Skin epidermis (tissue), 12 donors: ENCODE data around the gene BMP7.

Experiments used
- H3K27ac ChIP-seq, 21 experiments: fragments of 200-600 bp; sonication (generic) in 11 of 21; one replicate each; pipeline ENCODE4 v1.5.0; 2020; ENCODE audit warnings: mild to moderate bottlenecking in 3 of 21, inconsistent platforms in 2 of 21, moderate library complexity in 2 of 21
- H3K4me3 ChIP-seq, 7 experiments: fragments of 200-600 bp; sonication (generic) in 2 of 7; one replicate each; pipeline ENCODE4 v1.5.0; 2020; ENCODE audit warnings: inconsistent platforms in 2 of 7, mild to moderate bottlenecking in 2 of 7, moderate library complexity in 1 of 7

Gene BMP7

DNA sequence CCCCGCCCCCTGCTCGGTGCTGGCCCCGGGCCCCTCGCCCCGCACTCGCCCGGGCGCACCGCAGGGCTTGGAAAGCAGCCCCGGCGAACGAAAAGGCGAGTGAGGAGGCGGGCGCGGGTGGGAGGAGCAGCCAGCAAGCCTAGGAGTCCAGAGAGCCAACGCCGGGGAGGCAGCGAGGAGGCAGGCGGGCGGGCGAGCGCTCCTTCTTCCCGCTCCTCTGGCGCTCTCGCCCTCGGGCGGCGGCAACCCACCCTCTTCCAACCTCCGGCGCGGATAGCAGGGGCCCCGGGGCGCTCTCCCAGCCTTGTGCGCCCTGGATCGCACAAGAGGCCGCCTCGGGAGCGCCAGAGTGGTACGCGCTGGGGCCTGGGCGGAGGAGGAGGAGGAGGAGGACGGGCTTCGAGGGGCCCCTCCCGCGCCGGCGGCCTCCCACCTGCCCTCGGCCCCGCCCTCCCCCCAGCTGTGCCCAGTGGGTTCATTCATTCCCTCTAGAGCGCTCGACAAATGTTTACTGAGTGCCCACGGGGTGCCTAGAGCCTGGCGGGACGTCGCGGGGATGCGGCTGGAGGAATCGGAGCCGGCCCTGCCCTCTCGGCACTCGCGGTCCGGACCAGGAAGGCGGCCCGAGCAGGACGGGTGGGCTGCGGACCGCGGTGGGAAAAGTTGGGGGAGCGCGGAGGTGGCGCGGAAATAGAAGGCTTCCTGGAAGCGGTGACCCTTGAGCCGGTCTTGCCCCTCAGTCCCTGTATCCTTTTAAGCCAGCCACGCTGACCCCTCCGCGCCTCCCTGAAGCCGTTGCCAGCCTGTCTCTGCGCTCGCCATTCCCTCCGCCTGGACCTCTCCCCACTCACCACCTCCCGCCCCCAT is at the start of gene BMP7:
Gene BMP7, minus strand, starts transcription at position 351 of the 867 bp plus-strand sequence. CDS start 519 bp downstream, outside the sequence.
- peak within 1 kb of the TSS in 14 of 21 experiments; percentile 9 to 70 (median 42) for H3K27ac ChIP-seq
- peak within 1 kb of the TSS; percentile 17 to 58 (median 45) for H3K4me3 ChIP-seq

DNA sequence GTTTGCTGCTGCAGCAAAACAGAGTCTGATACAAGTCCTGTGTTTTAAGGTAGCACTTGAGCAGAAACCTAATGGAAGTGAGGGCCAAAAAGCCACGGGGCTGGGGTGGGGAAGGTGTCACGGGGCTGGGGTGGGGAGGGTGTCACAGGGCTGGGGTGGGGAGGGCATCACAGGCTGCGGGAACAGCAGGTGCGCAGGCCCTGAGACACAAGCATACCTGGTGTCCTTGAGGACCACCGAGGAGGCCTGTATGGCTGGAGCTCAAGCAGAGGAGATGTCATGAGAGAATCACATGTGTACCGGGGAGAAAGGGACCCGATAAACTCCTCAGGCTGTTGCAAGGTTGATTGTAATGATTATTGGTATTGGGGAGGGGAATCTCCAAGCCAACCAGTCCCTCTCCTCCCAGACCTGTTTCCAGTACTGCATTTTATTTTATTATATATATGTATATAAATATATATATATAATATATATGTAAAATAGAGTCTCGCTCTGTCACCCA is 49.6 kb upstream of the BMP7 start:
- peak overlapping the region in 3 of 21 experiments; percentile 16 to 31 (median 20) for H3K27ac ChIP-seq
- no peak overlapping the region for H3K4me3 ChIP-seq

DNA sequence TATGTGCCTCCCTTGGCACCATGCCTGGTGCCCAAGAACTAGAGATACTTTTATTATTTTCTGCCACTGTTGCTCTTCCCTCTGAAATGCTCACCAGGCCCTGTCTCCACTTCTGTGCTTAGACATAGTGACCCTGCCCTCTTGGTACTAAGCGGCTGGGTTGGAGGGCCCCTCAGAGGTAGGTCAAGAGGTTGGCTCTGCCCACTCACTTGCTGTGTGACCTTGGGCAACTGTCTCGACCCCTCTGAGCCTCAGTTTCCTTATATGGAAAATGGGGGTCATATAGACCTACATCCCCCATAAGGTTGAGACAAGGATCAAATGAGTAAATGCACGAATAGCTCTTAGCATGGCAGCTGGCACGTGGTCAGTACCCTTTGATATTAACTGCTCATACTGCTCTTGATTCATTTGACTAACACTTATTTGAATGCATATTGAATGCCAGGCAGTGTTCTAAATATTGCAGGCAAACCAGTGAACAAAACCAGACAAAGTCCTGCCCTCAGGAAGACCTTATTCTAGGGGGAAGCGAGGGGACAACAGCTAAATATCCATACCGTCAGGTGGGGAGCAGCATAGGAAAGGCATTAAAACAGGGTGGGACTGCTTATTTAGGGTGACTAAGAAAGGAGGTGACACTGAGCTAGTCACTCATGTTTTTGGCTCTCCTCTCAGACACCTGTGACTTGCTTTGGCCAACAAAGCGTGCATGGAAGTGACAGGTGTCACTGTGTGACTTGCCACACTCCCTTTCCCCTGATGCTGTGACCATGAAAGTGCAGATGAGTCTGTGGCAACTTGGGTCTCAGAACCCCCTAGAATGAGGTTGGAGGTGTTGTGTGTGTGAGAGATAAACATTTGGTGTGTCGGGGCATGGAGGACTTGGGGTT is 48.9 kb upstream of the BMP7 start:
- H3K4me3 ChIP-seq: no peak overlapping the region
- H3K27ac ChIP-seq: peak overlapping the region in 6 of 21 experiments; percentile 3 to 36 (median 18)

DNA sequence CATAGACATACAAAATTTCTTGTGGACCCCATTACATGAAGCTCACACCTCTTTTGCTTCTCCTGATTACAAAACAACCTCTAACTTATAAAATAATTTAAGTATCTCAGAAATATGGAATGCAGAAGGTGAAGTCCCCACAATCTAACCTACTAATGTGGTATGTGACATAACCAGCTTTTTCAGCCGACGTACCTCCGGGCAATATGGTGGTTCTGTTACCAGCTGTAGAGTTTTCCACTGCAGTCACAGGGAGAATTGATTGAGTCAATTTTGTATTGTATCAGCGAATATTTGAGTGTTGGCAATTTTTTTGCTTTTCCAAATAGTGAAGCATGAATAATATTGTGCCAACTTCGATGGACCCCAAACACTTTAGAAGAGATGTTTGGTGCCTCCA is 47.5 kb upstream of the BMP7 start:
- Histone ChIP-seq H3K27ac (no peak overlapping the region), H3K4me3 (no peak overlapping the region)

DNA sequence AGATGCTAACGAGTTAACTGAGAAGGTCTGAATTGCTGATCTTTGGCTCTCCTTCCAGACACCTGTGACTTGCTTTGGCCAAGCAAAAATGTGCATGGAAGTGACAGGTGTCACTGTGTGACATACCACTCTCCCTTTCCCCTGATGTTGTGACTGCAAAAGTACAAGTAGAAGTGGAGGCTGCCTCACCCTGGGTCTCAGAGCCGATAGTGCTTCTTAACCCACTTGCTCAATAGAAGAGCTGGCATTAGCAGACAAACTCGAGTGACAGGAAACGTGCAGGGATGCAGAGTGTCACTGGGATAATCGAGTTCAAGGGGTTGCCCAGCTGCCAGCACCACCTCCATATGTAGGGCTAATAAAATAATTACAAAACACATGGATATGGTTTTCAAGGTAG is 46.8 kb upstream of the BMP7 start:
- Histone ChIP-seq H3K4me3 (no peak overlapping the region), H3K27ac (no peak overlapping the region)

DNA sequence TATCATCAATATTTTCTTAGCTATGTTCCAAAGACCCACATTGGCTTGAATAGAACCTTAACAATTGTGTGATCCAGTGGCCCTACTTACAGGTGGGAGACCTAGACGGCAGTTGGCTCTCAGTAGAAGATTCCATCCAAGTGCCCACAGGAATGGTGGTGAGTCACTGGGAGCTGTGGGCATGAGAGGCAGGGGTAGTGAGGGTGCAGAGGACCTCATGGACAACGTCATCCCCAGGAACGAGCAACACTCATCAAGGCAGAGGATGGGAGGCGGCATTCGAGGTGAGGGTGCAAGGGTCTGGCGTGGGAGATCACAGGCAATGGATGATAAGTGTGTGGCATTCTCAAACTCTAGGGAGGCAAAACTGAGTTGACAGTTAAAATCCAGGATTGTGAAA is 45.7 kb upstream of the BMP7 start:
- H3K4me3 ChIP-seq: no peak overlapping the region
- no peak overlapping the region for H3K27ac ChIP-seq

DNA sequence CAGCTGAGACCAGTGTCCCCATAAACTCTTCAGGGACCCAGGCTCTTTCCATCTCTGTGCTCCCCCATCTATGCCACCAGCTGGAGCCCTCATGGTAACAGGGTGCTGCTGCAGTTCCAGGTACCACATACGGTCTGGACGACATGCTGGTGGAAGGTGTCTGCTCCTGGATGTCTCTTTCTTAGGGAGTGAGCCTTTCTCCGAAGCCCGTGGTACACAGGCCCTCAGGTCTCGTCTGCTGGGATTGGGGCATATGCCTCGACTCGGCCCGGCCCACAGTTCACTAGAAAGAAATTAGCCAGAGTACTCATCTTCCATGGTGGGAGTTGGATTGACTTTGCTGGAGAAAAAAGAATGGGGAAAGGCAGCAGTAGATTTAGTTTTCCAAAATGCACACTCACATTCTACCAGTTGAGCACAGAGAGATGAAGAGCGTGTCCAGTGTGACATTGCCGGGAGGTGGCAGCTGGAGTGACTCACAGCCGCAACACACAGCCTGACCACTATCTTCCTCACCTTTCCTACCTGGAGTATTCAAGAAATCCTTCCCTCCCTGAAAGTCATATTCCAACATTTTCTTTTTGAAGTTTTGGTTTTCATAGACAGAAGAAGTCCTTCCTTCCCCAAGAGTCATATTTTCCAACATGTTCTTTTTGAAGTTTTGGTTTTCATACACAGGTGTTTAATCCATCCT is 44.5 kb upstream of the BMP7 start:
- H3K4me3 ChIP-seq: no peak overlapping the region
- H3K27ac ChIP-seq: no peak overlapping the region

DNA sequence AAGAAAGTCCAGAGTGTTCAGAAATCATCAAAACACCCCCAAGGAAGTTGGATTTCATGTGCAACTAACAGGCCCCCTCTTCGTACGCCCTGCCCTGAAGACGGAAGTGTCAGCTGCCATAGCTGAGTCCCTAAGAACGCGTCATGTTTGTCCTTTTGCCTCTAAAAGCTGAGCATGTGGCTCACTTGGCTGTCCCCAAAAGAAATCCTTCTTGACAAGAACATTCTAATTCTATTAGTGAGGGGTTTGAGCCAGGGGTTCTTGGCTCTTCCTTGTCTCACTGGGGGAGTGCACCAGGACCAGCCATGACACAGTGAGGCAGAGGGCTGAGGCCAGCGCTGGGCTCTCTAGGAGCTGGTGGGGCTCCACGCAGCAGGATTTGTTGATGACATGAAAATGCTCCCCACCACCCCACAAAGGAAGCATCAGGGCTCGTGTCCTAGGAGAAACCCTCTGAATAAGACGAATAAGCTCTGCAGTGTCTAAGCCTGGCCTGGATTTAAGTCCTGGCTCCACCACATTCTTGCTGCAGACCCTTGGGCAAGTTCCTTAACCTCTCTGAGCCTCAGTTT is 43.2 kb upstream of the BMP7 start:
- Histone ChIP-seq H3K4me3 (no peak overlapping the region), H3K27ac (no peak overlapping the region)

DNA sequence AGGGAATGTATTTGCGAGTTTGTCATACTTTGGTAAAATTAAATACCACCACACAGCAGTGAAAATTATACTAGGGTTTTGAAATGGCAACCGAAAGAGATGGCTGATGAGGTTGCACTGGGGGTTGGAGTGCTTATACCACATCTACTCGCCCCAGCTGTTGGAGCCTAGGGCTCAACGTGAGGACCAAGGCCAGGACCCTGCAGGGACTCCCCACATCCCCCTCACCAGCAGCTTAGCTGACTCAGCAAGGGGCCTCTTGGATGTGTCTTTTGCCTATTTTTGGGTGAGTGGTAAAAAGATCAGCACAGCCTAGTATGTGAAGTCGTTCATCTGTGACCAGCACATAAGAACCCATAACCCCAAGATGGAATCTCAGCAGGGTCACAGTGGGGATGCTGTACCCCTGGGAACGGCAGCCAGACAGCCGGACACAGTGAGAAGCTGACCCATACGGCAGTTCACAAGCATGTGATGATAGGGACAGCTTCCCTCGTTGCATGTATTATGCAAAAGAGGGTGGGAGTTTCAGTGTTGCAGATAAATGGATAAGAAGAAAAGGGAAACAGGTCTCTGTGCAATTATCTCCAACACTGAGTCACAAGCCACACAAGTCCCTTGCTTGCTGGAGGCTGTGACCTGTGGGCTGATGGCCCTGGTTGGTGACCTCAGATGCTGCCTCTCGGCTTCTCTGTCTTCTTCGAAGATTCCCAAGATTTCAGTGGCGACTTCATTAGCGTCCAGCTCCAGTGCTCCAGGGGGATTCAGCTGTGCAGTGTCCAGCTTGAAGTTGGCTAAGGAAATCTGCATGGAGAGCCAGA is 42.2 kb upstream of the BMP7 start:
- no peak overlapping the region for H3K4me3 ChIP-seq
- H3K27ac ChIP-seq: no peak overlapping the region

DNA sequence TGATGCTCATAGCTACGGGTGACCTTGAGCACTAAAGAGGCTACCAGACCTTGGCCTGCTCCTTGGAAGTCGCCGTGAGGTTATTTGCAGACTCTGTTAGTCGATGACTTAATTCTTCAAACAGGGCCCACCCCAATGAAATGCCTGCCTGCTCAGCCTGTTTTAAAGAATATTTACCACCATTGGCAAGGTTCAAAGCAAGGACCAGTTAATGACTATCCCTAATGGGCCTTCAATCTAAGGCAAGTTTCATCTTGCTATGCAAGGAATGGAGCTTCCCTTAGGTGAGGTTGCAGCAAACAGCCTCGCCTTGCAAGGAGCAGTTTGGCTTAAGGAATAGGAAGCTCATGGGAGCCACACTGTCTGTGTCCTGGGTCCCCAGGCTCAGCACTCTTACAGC is 40.3 kb upstream of the BMP7 start:
- Histone ChIP-seq H3K4me3 (no peak overlapping the region), H3K27ac (peak overlapping the region in 3 of 21 experiments; percentile 24 to 42 (median 40))

DNA sequence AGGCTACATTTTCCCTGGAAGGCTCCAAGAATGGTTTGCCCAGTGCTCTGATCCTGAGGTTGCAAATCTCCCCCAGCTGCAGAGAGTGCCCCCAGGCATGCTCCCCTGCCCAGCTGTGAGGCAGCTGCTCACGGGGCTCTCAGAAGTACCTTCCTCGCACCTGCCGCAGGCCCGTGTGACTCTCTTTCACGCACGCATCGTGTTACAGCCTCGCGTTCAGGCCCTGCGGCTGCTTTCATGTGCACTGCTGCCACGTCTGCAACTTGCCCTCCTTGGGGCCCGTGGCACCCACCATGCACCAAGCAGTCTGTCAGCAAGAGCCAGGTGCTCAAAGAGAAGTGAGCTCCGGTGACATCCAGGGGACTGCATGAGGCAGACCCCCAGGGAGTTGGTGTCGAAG is 34.6 kb upstream of the BMP7 start:
- H3K27ac ChIP-seq: no peak overlapping the region
- no peak overlapping the region for H3K4me3 ChIP-seq

DNA sequence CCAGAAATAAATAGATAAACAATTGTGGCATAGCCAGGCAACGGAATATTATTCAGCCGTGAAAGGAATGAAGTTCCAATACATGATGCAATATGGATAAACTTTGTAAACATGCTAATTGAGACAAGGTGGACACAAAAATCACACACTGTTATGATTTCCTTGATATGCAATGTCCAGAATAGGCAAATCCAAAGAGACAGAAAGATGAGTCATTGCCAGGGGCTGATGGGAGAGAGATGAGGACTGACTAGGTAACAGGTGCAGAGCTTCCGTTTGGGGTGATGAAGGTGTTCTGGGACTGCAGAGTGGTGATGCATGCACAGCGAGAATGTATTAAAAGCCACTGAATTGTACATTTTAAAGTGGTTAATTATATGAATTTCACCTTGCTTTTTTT is 32.0 kb upstream of the BMP7 start:
- Histone ChIP-seq H3K4me3 (no peak overlapping the region), H3K27ac (no peak overlapping the region)

DNA sequence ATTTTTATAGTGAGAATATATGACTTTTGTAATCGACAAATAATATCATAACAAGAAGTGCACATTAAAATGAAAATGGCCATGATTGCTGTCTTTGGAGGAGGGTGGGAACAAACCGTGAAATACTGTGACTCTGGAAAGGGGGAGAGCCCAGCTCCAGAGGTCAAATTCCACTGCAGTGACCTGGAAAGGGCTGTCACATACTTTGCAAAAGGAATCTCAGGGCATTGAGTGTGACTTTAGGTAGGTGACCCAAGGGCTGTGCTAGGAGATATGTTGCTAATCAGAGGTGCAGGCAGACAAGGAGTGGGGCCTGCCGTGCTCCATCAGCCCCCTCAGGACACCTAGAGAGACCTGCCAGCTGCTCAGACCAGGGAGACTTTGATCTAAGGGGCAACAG is 28.1 kb upstream of the BMP7 start:
- no peak overlapping the region for H3K27ac ChIP-seq
- H3K4me3 ChIP-seq: no peak overlapping the region

DNA sequence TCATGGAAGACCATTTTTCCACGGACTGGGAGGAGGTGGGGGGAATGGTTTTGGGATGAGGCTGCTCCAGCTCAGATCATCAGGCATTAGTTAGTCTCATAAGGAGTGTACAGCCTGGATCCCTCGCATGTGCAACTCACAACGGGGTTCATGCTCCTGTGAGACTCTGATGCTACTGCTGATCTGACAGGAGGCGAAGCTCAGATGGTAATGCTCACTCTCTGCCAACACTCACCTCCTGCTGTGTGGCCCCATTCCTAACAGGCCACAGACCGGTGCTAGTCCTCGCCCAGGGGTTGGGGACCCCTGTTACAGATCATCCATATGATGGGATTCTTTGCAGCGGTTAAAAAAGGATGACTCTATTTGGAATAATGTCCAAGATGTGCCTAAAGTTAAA is 27.6 kb upstream of the BMP7 start:
- Histone ChIP-seq H3K27ac (no peak overlapping the region), H3K4me3 (no peak overlapping the region)

DNA sequence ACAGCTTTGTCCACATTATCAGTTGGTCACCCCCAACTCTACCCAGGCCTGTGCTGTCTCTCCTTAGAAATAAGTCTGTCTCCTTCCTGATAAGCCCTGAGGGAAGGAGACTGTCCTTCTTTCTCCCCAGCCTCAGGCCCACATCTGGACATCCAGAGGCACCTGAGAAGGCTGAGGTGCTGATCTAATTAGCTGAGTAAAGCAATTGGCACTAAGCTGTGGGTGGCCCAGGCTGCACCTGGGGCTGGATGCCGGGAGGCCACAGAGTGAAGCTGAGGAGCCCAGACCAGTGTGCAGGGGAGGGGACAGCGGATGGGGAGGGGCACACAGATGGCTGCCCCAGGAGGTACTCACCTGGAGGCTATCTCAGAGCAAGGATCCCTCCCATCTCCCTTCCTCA is 26.2 kb upstream of the BMP7 start:
- H3K27ac ChIP-seq: no peak overlapping the region

DNA sequence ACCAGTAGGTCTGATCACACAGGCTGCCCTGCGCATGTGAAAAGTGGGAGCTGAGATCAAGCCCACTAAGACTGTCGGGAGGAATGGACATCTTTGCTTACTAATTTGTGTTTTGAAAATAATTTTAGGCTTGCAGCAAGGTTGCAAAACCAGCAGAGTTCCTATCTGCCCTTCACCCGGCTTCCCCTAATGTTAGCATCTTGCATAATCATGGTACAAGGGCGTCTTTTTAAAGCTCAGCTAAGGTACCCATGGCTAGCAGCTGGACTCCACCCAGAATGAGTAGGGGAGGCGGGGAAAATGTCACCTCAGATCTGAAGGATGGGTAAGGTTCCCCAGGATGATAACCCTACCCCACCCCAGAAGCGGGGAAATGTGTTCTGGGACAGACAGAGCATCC is 25.3 kb upstream of the BMP7 start:
- Histone ChIP-seq H3K27ac (no peak overlapping the region), H3K4me3 (no peak overlapping the region)

More for the DNA sequence above, 26.2 kb upstream of the BMP7 start:
- no peak overlapping the region for H3K4me3 ChIP-seq

DNA sequence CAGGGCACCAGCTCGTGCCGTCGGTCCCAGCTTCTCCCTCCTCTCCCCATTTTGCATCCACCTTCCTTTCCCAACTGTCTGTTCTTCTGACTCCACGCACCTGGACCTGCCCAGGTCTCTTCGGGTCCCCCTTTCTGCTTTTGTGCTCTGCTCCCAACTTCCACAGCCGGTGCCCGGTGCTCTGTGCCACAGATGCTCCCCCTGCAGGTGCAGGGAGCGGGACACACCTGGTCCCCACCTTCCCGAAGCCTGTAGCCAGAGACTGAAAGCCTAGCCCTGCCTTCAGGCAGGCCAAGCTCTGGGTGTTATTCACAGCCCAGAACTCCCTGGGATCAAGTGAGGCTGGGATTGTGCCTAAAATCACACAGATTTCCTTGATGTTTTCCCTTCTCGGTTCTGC is 24.6 kb upstream of the BMP7 start:
- Histone ChIP-seq H3K4me3 (no peak overlapping the region), H3K27ac (no peak overlapping the region)

DNA sequence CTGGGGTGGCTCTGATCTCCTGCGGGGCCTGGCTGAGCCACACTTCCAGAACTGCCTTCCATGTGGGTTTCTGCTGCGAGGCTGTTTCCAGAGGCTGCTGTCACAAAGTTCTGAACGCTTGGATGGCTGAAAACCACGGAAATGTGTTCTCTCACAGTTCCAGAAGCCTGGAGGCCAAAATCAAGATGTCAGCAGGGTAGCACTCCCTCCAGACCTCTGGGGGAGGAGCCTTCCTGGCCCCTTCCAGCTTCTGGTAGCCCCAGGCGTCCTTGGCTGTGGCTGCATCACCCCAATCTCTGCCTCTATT is 23.7 kb upstream of the BMP7 start:
- Histone ChIP-seq H3K4me3 (no peak overlapping the region), H3K27ac (peak overlapping the region in 4 of 21 experiments; percentile 3 to 50 (median 36))
